Germinal center (tissue), 1 donor: ENCODE measurements around the gene KSR2.

ENCODE experiments used
- DNase-seq: peaks from one replicate; pipeline ENCODE4 v3.0.0; 2012; ENCODE audit warnings: mixed read lengths, low spot score

The KSR2 gene

DNA sequence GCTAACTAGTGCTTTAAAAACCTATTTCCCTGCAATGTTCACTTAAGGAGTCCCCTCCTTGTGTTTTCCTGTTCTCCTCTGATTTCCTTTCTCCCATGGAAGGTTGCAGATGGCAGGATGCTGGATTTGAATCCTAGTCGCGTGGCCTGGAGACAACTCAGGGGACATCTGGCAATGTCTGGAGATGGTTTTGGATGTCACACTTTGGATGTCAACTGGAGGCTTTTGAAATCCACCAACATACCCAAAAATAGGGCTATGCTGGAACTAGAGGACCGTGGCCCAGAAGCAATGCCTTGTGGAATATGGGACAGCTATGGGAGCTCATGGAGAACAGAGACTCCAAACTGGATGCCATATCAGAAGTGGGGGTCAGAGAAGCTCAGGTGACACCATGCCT is 511.6 kb downstream of the KSR2 start:
- no peak for DNase-seq

DNA sequence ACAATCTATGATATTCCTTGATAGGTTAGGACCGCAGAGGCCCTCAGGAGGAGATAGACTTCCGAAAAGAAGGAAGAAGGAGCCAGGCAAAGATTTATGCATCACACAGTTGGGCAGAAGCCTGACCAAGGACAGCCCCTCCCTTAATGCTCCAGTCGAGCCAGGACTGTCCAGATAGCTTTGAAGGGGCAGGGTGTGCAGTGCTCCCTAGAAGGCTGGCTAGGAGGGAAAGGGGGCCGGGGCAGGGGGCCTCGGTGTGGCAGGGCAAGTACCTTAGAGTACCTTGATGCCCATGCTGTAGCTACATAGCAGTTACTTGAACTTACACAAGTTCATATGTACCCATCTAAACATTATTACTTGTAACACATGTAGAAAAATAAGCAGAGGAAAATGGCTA is 512.7 kb downstream of the KSR2 start:
- no peak for DNase-seq

DNA sequence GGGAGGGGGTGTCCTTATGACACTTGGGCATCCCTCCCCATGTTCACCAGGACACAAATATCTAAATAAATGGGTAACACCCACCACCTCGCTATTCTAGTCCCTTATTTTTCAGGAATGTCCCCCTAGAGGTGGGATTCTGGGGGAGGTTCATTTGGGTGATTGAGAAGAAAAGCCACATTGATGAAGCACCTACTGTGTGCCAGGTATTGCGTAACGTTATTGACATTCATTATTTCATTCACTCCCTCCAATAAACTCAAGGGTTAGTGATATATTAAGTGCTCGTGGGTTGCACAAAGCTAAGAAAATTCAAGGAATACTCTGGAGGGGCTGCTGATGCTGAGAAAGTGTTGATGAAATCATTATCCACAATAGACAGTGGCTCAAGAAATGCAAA is 514.8 kb downstream of the KSR2 start:
- DNase-seq: no peak

DNA sequence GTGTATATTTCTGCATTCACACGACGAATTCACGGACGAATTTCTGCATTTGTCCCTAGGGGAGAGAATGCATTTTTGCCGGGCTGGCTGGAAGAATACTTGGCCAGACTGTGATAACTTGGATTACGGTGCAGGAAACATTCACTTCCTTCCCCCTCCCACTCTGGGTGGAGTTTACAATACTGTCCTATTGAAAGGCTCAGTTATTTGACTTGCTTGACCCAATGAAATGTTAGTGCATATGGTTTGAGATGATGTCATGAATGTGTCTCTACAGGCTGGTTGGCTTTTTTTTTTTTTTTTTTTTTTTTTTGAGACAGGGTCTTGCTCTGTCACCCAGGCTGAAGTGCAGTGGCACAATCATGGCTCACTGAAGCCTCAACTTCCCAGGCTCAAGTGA is 516.7 kb downstream of the KSR2 start:
- DNase-seq: no peak

DNA sequence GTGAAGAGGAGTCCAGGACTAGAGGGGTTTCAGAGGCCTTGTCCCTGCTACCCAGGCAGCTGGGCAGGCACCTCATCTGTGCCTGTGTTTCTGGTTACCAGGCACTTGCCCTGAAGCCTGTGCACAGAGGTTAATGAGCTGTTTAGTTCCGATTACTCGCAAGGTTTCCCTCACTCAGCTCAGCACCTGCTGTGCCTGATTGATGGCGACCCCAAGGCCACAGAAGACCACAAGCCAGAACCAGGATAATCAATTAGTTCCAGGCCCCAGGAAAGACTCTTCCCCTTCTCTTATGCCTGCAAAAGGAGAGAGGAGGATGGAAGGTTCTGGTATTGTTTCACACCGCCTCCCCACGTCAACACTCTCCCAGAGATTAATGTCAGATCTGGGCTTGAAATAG is 518.6 kb downstream of the KSR2 start:
- DNase-seq: no peak

DNA sequence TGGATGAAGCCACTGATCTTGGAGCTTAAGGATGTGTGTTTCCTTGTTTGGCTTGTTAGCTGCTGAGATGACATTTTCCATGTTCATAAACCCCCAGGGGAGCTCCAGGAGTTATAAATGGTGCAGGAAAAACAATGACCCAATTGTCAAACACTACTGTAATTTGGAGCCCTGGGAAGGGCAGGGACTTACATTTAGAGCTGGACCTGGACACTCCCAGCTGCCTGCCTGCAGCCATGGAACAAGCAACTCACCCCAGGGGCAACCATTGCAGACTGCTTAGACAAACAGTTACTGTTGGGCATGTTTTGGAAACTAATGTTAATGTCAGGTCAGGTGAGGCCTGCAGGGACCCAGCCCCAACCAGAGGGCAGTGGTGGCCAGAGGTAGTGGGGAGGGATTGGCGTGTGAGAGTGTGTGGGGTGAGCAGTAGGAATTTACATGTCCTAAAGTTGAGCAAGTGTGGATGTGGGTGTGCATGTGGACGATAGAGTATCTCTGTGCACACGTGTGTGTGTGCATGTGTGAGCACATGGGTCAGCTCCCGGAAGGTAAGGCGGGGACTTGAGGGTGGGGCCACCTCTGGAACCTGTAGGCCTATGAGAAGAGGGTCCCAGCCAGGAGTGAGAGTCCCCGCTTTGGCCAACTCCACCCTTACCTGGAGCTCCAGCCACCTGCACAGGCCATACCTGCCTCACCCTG is 521.0 kb downstream of the KSR2 start:
- DNase-seq: no peak

DNA sequence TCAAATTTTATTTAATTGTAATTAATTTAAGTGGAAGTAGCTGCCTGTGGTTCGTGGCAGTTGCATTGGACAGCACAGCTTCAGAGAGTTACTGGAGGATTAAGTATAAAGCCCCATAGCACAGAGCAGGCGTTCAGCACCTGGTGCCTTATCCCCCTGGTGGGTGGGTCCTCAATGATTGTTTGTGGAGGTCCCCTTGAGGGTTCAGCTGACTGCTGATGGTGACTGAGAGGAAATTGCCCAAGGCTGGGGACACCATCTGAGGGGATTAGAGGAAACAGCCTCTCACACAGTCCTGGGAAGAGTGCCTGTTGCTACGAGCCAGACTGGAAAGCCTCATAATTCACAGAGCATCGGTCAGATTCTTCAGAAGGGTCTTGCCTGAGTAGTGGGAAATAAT is 524.0 kb downstream of the KSR2 start:
- DNase-seq: no peak

DNA sequence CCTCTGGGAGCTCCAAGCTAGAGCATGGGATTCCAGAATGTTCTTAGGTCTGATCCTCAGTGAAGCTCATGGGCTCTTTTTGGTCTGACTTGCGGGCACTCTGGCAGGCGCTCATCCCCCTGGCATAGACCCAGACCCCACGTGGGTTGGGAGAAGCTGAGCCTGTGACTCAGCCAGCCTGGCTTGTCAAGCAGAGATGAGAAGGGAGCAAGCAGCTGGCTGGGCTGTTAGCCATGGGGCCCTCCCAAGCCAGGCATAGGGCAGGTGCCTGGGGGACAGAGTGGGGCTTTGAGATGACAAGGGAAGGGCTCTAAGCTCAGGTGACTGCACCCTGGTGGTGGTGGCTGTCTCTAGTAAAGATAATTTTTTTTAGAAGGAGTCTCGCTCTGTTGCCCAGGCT is 527.0 kb downstream of the KSR2 start:
- no peak for DNase-seq

DNA sequence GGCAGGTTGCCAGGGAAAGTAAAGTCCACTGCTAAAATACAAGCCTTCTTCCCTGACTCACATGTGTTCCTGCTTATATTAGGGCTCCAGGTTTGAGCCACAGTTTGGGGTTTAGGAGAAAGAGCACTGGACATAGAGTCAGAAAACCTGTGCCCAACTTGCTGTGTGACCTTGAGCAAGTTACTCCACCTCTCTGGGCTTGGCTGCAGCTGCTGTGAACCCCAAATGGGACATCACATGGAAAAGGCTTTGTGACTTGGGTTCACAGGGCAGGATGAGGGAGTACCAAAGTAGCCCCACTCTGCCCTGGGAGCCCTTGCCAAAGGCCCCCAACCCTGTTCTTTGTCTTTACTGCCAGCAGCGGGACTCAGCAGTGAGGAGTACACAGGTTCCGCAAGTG is 528.4 kb downstream of the KSR2 start:
- no peak for DNase-seq

DNA sequence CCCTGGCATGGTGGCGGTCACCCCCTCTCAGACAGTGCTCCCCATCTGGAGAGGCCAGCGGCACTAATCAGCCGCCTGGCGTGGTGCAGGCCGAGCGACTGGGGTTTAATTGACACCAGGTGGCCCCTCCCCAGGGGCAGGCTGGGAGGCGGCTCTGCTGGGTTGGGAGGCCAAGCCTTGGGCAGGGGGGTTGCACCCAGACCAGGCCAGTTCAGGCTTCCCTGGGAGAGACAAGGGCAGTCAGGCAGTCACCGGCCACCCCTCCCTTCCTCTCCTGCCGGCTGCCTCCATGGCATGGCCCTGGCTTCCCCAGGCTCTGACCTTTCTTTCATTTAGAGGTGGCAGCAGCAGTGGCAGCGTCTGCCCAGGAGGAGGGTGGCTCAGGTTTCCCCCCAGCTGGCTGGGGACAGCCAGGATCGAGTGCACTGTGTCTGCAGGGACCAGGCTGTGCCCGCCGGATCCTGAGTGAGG is 529.2 kb downstream of the KSR2 start:
- DNase-seq: no peak

DNA sequence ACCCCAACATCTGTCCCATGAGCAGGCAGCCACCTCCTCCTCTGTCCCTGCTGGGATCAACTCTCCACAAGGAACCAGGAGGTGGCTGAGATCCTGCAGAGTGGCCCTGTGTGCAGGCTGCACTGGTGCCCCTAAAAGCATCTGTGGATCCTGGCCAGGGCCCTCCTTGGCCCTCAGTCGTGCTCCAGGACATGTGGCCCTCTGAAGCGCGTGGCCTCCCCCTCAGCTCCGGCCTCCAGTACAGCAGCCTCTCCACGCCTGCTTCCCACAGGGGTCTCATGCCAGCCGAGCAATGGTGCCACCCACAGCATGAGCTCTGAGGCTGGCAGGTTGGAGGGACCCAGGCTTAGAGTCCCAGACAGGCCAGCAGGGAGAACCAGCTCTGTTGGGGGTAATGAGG is 530.0 kb downstream of the KSR2 start:
- DNase-seq: no peak

DNA sequence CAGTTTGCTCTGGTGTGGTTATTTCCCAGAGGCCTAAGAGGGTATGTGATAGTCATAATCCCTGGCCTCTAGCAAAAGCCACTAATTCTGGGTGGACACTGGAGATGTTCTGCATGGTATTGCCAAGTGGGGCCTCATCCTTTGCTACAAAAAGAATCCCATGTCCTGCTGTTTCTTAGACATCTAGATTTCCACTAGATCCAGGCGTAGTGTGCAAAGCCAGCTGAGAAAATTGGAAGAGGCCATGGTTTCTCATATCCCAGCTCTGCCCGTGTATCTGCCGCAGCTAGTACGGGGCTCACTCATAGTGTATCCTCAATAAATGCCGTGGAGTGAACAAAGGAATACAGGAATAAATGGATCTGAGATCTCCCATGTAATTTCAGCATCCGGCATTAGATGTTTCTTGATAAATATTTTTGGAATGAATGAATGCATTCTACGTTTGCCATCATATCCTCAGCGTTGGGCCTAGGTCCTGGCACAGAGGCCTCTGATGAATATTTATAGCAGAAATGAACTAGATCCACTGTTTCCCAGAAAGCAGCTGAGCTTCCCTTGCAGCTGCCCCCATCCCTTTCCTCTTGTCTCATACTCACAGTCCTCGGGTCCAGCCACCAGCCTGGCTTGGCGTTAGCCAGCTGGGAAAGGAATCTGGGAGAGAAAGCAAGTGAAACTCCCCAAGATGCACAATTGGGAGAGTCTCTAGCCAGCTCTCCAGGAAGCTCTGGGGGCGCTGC is 531.1 kb downstream of the KSR2 start:
- DNase-seq: no peak

DNA sequence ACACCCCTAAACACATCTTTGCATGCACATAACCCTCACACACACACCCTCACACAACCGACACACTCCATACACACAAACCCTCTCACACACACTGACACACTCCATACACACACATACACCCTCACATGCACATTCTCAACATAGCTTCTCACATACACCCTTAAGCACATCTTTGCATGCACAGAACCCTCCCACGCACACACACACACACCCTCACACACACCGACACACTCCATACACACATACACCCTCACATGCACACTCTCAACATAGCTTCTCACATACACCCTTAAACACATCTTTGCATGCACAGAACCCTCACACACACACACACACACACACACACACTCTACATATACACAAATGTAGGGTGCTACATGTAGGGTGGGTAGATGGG is 534.9 kb downstream of the KSR2 start:
- no peak for DNase-seq

DNA sequence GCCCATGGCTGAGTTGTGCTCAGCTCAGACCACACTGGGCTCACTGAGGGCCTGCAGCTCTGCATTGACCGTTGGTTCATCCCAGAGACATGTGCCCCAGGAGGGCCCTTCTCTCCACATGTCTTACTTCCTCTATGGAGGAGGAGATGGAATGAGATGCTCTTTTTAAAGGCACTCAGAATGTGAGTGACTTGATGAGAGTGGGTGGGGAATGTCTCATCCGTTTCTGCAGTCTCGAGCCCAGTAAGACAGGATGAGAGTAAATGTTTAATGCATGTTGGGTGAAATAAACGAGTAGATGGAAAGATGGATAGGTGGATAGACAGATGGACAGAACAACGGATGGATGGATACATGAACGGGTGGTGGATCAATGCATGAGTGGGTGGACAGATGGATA is 538.5 kb downstream of the KSR2 start:
- DNase-seq: no peak

DNA sequence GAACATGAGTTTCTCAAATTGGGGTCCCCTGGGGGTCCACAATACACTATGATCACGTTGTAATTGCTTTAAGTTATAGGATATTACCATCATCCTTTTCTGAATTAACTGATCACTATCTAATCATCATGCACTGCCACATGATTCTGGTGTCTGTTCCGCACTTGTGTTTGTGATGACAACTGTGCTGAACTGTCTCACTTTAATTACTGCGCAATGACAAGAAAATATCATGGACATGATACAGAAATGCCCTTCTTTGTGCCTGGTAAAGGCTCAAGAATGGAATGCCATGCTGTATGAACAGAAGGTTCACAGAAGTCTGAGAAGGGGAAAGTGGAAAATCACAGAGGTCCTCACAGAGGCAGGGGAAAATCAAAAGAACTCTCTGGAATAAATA is 541.6 kb downstream of the KSR2 start:
- no peak for DNase-seq

DNA sequence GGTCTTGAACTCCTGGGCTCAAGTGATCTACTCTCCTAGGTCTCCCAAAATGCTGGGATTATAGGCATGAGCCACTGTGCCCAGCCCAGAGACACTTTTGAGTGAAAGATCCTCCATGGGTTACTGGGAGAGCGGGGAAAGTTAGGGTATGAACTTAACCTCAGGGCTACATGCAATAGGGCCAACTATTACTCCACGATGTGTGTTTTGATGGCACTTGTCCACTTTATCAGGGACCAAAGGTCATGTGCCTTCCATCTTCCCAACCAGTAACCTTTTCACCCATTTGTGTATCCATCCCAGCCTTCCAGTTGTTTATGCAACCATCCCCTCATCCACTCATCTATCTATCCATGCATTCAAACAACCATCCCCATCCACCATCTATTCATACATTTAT is 546.8 kb downstream of the KSR2 start:
- no peak for DNase-seq

DNA sequence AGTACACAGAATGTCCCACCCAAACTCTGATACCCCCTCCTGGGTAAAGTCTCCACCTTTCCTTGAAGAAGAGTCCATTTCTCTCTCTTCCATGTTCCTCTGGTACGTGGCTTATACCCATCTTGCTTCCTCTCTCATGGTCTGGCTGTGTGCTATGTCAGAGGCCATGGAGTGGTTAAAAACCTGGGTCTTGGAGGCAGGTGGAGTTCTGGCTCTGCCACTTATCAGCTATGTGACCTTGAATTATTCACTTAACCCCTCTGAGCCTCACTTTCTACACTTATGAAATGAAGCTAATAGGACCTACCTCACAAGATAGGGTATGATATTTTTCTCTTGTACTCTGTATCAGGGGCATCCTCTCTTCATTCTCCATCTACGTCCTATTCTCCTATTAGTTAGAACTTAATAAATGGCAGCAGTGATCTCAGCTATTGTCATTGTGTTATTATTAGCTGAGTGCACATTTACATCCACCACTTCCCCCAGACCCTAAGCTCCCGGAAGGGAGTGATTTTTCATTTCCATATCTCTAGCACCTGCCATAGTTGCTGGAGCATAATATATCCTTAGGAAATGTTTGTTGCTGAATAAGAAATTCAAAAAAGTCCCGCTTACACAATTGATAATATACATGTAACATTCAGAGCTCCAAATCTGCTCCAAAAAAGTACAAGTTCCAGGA is 547.6 kb downstream of the KSR2 start:
- DNase-seq: no peak

DNA sequence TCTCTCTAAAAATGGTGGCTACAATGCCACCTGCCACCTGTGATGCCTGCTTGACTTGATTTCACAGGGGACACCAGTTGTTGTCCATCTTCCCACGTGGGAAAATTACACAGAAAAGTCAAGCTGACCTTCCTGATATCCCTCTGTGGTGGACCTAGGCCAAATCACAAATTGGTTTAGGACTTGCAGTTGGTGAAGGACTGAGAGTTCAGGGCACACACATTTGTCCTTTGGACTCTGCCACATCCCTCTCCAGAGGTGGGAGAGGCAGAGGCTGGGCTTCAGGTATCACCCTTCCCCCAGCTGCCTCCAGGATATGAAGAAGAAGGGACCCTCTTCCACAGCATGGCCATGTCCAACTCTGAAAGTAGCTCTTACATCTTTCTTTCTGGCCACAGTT is 551.8 kb downstream of the KSR2 start:
- no peak for DNase-seq

DNA sequence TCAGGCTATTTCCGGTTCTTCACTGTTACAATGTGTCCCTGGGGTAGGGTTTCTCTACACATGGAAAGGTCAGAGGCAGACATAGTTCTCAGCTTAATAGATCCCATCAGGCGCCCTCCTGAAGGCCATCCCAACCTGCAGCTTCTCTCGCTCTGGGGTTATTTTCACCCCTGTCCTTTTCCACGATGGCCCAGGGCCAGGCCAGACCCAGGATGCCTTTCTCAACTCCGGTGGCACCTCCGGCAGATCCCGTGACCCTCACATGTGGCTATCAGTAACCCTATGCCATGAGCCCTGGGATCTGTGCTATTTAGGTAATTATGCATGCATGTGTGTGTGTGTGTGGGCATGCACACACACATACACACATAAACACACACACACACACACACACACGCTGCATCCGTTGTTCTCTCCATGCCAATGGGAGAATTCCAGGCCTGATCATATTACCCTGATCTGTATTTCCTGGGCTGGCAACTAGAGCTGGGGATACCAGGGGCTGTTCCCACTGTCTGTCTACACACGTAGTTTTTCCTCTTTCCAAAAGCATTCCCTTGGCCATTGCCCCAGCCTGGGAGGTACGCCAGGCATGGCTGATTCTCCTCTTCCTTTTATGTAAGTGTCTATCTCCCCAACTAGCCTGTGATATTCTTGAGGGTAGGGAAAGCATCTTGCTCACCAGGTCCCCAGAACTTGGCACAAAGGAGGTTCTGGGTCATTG is 556.2 kb downstream of the KSR2 start:
- DNase-seq: no peak

DNA sequence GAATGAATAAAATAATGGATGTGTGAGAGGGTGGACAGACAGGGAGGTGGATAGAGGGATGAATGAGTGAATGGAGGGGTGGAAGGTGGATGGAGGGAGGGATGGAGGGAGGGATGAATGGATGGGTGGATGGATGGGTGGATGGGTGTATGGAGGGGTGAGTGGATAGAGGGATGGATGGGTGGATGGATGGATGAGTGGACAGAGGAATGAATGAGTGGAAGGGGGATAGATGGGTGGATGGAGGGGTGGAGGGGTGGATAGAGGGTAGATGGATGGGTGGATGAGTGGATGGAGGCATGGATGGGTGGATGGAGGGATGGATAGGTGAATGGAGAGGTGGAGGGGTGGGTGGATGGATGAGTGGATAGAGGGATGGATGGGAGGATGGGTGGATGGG is 559.5 kb downstream of the KSR2 start:
- DNase-seq: no peak

DNA sequence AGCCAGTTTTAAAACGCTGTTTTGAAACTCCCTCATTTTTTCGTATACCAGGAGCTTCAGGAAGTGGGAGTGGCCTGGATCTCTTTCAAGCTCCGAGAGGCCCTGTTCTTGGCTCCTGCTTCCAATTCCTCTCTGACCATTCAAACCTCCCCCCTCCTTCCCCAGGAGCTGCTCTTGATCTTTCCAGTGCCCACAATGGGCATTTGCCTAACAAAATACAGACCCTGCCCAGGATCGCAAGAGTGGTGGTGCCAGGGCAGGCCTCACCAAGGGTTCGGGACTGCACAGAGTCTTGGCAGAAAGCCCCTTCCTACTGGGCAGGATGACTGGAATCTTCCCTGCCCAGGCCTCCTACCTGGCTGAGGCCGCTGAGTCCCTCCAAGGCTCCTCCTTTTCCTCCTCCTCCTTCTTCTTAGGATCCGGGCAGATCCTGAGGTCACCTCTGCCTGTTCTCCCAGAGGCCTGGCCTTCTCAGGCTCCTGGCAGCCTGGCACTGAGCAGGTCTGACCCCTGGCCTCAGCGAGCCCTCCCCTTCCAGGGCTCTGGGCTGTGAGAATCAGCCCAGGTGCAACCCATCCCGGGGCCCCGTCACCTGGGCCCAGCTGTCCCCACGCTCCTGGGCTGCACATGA is 560.5 kb downstream of the KSR2 start:
- DNase-seq: no peak

DNA sequence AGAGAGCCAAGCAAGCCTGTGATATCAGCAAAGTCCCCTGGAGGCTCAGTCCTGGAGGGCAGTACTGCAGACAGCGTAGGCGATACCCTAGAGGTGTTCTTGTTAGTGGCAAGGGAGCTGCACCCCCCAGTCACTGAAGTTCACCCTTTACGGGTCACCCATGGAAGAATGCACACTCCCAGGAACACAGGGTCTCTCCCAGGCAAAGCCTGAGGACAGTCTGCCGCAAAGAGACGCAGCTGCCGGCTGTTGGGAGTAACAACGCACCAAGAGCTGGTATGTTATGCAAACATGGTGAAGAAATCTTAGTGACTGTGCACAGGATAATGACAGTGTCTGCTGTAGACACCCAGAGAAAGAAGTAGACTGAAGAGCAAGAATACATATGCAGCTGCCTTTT is 563.9 kb downstream of the KSR2 start:
- DNase-seq: no peak
